Stimulated activated naive CD8-positive, alpha-beta T cell treated with anti-CD3 and anti-CD28 coated beads, Interleukin-15, amount 100 ng/mL, for 72 hours (primary cell): ENCODE results near the gene CCDC39.
"Not testable (repeated sequence)": the region's sequence is repeated elsewhere in the genome, so short reads cannot be mapped to it uniquely, and the experiment has no call there.

ENCODE experiments used
- ATAC-seq: fragments of 150-1000 bp; cut with Tn5 transposase; 2 replicates; pipeline ENCODE4 v1.10.0; 2021; ENCODE audit warnings: mild to moderate bottlenecking, moderate library complexity
- DNase-seq, 2 donors: peaks; one replicate each; pipeline ENCODE4 v3.0.0; 2021 to 2022
- H3K27ac Mint-ChIP-seq, 2 donors: one replicate each; pipeline ENCODE4 v1.8.0; 2022; ENCODE audit warnings: mild to moderate bottlenecking in 2 of 2, mixed read lengths in 2 of 2, moderate library complexity in 2 of 2
- H3K27me3 Mint-ChIP-seq: one replicate; pipeline ENCODE4 v1.8.0; 2022; ENCODE audit warnings: mixed read lengths
- H3K4me1 Mint-ChIP-seq: one replicate; pipeline ENCODE4 v1.8.0; 2022; ENCODE audit warnings: mild to moderate bottlenecking, mixed read lengths
- H3K4me3 Mint-ChIP-seq, 2 donors: one replicate each; pipeline ENCODE4 v1.8.0; 2022; ENCODE audit warnings: mild to moderate bottlenecking in 2 of 2, mixed read lengths in 2 of 2, moderate library complexity in 1 of 2
- H3K9me3 Mint-ChIP-seq, 2 donors: one replicate each; pipeline ENCODE4 v1.8.0; 2022; ENCODE audit warnings: mixed read lengths in 2 of 2

CCDC39 gene

DNA sequence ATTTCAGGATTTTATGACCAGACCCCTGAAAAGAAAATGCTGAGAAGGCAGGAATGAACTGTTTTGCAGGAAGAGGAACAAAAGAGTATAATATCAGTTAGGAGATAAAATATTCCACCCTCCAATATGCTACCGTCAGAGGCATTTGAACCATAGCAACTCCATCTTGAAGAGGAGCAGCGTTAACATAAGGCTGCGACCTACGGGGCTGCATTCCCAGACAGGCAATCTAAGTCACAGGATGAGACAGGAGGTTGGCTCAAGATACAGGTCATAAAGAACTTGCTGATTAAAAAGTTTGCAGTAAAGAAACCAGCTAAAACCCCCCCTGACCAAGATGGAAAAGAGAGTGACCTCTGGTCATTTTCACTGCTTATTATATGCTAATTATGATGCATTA, 22.9 kb downstream of the CCDC39 start:
- Mint-ChIP-seq H3K4me1 (no peaks in the 10 kb centered on the region), H3K27ac (no peak overlapping the region), H3K4me3 (no peak overlapping the region), H3K27me3 (peaks cover 32% of the 10 kb centered on the region), H3K9me3 (no peaks in the 10 kb centered on the region)
- no peak for ATAC-seq
- no peak for DNase-seq

DNA sequence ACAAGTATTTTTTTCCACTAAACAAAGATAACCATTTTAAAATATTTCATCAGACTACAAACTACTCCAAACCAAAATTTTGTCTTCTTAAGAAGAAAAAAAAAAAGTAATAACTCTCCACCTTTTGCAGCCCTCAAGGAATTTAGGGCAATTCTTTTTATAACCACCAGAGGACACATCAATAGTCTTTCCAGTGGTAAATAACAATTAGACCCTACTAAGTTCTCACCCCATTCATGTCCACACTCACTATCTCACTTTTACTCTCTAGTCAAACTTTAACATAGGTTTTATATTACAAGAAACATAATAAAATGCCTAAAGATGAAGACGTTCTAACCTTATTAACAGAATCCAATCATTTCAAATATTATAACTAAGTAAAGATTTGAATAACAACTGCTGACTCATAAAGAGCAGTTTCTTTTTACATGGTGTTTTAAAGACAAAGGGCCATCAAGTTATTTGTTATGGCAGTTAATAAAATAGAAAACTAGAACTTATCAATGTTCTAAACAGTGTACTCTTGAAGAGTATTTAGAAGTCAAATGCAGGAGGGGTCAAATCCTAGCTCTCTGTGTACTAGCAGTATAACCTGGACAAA, 33.0 kb downstream of the CCDC39 start:
- no peaks in the 10 kb centered on the region for H3K4me1 Mint-ChIP-seq
- ATAC-seq (no peak), DNase-seq (no peak)
- H3K4me3 Mint-ChIP-seq: no peak overlapping the region
- no peaks in the 10 kb centered on the region for H3K9me3 Mint-ChIP-seq
- H3K27ac Mint-ChIP-seq: no peak overlapping the region
- peaks cover 36% of the 10 kb centered on the region for H3K27me3 Mint-ChIP-seq

DNA sequence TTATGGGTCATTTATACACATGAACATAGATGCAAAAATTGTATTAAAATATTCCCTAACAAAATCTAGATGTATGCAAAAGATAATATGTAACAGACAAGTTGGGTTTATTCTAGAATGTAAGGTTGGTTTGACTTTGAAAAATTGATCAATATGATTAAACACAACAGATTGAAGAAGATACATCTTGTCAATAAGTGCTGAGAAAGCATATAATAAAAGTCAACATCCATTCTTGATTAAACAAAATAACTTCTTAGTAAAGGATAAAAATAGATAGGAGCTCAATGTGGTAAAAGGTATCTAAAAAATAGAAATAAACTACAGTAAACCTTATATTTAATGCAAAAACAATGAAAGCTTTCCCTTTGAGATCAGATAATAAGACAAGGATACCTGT, 38.3 kb downstream of the CCDC39 start:
- ATAC-seq: no peak
- no peaks in the 10 kb centered on the region for H3K9me3 Mint-ChIP-seq
- no peak overlapping the region for H3K4me3 Mint-ChIP-seq
- H3K27ac Mint-ChIP-seq: no peak overlapping the region
- no peak for DNase-seq
- H3K4me1 Mint-ChIP-seq: no peaks in the 10 kb centered on the region
- peaks cover 24% of the 10 kb centered on the region for H3K27me3 Mint-ChIP-seq

DNA sequence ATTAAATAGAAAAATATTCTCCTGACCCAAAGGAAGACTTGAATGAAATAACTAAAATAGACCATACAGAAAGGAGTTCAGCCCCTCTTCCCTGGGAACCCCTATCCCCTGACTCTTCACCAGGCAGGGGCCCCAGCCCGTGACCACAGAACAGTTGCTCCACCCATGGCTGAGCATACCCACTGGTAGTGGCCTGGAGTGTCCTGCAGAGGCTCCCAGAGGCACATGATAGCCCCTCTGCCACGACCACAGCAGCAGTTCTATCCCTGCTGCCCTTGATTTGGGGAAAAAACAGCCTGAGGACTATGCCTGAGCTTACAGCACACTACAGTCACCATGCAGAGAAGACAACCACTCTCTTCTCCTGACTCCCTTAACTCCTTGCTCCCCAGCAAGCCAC, 45.6 kb downstream of the CCDC39 start:
- Mint-ChIP-seq H3K27me3 (peaks cover 41% of the 10 kb centered on the region), H3K9me3 (no peaks in the 10 kb centered on the region), H3K4me3 (no peak overlapping the region), H3K4me1 (peaks cover 6% of the 10 kb centered on the region), H3K27ac (no peak overlapping the region)
- ATAC-seq (peak; percentile 50), DNase-seq (no peak)

DNA sequence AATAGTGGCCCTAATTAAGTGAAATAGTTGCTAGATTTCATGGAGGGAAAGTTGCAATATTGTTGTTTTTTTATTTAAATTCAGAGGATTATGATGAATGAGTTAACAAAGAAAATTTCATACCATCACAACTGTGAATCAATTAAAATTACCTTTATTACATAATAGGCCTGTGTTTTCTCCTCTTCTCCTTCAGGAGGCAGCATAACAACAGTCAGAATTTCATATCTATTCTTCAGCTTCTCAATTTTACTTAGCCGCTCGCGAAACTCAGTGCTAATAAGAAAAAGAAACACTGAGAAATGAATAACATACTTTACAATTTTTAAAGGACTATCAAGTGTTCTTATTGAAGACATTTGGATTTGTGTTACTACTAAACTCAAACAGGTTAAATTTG, 48.0 kb downstream of the CCDC39 start:
- H3K9me3 Mint-ChIP-seq: no peaks in the 10 kb centered on the region
- no peak overlapping the region for H3K4me3 Mint-ChIP-seq
- H3K27ac Mint-ChIP-seq: no peak overlapping the region
- DNase-seq (no peak), ATAC-seq (no peak)
- H3K4me1 Mint-ChIP-seq: peaks cover 11% of the 10 kb centered on the region
- H3K27me3 Mint-ChIP-seq: peaks cover 38% of the 10 kb centered on the region

DNA sequence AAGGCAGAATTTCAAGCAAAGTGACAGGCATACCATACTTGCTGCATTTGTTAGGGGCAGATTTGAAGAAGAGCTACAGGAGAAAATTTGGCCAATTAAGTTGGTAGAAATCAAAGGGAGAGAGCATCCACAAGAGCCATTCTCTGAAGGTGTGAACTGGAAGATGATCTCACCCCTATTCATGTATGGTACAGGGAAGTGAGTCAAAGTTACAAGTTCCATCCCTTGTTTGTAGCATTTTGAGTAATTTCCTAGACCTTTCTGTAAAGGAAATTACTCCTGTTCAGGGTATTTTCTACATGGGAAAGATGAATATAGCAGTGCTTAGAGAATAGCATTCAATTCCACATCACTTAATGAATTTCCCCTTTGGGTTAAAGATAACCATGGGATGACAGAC, 48.9 kb downstream of the CCDC39 start:
- no peak overlapping the region for H3K4me3 Mint-ChIP-seq
- H3K9me3 Mint-ChIP-seq: peaks cover 3 to 6% of the 10 kb centered on the region in 2 donors
- peaks cover 17% of the 10 kb centered on the region for H3K4me1 Mint-ChIP-seq
- no peak overlapping the region for H3K27ac Mint-ChIP-seq
- DNase-seq (no peak), ATAC-seq (peak; percentile 81)
- peaks cover 29% of the 10 kb centered on the region for H3K27me3 Mint-ChIP-seq

DNA sequence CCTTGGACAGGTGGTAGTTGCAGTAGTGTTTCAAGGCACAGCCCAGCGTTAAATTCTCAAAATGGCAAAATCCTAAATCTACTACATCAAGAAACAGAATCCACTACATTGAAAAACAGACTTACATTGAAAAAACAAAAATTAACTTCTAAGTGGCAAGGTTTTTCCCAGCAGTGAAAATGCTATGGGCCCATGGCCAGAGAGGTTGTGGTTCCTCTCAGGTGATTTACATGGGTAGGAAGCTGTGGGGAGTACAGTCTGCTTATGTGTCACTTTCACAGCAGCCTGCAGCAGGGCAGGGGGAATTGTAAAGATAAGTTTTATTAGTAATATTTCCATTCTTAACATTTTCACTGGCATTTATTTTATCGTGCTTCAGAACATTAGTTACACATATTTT, 52.4 kb downstream of the CCDC39 start:
- H3K27me3 Mint-ChIP-seq: no peaks in the 10 kb centered on the region
- peak; percentile 78 for ATAC-seq
- H3K4me3 Mint-ChIP-seq: no peak overlapping the region
- H3K4me1 Mint-ChIP-seq: peaks cover 32% of the 10 kb centered on the region
- H3K9me3 Mint-ChIP-seq: peaks cover 14 to 20% of the 10 kb centered on the region in 2 donors
- DNase-seq: no peak
- H3K27ac Mint-ChIP-seq: no peak overlapping the region

DNA sequence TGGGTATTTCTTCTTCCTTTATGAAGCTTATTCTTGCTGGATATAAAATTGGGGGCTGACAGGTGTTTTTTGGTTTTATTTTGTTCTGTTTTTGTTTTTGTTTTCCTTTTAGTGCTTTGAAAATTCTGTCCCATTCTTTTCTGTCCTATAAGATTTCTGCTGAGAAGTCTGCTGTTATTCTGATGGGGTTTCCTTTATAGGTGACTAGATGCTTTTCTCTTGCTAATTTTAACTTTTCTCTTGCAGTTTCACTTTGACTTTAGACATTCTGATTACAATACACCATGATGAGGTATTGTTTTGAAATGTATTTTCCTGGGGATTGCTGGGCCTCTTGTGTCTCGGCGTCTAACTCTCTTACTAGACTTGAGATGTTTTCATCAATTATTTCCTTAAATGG, 54.6 kb downstream of the CCDC39 start:
- H3K4me3 Mint-ChIP-seq: no peak overlapping the region
- DNase-seq: no peak
- ATAC-seq: peak; percentile 56
- H3K27me3 Mint-ChIP-seq: no peaks in the 10 kb centered on the region
- H3K9me3 Mint-ChIP-seq: peaks cover 14 to 20% of the 10 kb centered on the region in 2 donors
- peak overlapping the region; percentile 36 for H3K27ac Mint-ChIP-seq
- H3K4me1 Mint-ChIP-seq: peaks cover 25% of the 10 kb centered on the region

DNA sequence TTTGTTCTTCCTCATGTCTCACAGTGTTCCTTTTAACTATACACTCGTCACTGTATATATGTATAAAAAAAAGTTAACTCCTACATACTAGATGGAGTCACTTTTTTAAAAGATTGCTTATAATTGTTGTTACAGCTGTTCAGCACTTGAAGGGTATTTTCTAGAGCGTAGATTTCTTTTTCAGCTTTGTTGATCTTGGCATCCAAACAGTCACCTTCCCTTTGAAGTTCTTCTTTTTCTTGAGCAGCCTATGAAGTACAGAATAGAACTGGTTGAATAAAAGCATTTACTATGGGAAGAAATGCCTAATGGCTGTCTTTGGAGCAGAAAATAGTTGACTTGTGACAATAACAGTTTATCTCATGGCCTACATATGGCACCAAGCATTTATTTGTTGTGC, 59.6 kb downstream of the CCDC39 start:
- Mint-ChIP-seq H3K4me1 (peaks cover 8% of the 10 kb centered on the region), H3K4me3 (no peak overlapping the region), H3K9me3 (peaks cover 7 to 11% of the 10 kb centered on the region in 2 donors), H3K27me3 (no peaks in the 10 kb centered on the region), H3K27ac (no peak overlapping the region)
- ATAC-seq (no peak), DNase-seq (no peak)

DNA sequence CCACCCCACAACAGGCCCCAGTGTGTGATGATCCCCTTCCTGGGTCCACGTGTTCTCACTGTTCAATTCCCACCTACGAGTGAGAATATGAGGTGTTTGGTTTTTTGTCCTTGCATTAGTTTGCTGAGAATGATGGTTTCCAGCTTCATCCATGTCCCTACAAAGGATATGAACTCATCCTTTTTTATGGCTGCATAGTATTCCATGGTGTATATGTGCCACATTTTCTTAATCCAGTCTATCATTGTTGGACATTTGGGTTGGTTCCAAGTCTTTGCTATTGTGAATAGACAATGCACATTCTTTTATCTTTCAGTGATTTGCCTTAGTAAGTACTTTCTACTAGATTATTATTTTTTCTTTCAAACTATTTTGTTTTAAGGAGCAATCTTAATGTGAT, 60.7 kb downstream of the CCDC39 start:
- H3K27ac Mint-ChIP-seq, H3K9me3 Mint-ChIP-seq, H3K4me3 Mint-ChIP-seq, H3K27me3 Mint-ChIP-seq, H3K4me1 Mint-ChIP-seq, DNase-seq, ATAC-seq: not testable (repeated sequence)

DNA sequence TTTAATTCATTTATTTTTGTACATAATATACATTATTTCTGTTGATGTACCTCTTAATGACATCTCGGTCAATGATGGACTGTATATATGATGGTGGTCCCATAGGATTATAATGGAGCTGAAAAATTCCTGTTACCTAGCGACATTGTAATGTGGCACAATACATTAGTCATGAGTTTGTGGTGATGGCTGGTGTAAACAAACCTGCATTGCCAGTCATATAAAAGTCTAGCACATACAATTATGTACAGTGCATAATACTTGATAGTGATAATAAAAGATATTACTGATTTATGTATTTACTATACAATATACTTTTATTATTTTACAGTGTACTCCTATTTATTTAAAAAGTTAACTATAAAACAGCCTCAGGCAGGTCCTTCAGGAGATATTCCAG, 62.2 kb downstream of the CCDC39 start:
- no peak for DNase-seq
- Mint-ChIP-seq H3K27ac (no peak overlapping the region), H3K4me1 (no peaks in the 10 kb centered on the region), H3K27me3 (no peaks in the 10 kb centered on the region), H3K4me3 (no peak overlapping the region), H3K9me3 (peaks cover 0 to under 1% of the 10 kb centered on the region in 2 donors)
- no peak for ATAC-seq

DNA sequence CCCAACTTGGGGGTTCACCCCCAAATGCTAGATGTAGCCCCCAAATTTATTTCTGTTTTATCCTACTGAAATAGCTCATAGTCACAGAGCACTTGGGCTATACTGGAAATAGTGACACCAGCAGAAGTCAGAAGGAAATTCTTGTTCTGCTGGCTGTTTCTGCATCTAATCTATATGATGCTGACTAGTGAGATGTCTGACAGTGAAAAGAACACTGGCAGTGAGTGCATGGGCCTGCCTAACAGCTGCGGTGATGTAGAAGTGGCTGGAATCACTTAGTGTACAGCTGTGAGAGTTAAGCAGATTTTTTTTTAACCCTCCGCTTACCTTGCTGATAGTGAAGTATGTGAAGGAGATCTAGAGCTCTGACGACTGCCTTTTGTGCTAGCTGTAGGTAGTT, 63.3 kb downstream of the CCDC39 start:
- ATAC-seq (no peak), DNase-seq (no peak)
- Mint-ChIP-seq H3K9me3 (no peaks in the 10 kb centered on the region), H3K4me3 (no peak overlapping the region), H3K27ac (no peak overlapping the region), H3K4me1 (no peaks in the 10 kb centered on the region), H3K27me3 (no peaks in the 10 kb centered on the region)

DNA sequence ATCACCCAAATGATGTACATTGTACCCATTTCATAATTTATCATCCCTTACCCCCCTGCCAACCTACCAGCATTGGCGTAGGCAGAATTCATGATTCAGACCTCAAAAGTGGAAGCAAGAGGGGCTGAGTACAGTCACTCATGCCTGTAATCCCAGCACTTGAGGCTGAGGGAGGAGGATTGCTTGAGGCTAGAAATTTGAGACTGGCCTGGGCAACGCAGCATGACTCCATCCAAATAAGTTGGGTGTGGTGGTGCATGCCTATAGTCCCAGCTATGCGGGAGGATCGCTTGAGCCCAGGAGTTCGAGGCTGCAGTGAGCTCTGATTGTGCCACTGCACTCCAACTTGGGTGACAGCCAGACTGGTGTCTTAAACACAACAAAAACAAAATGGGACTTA, 66.9 kb downstream of the CCDC39 start:
- Mint-ChIP-seq H3K9me3 (no peaks in the 10 kb centered on the region), H3K27ac (no peak overlapping the region), H3K4me3 (no peak overlapping the region), H3K27me3 (no peaks in the 10 kb centered on the region), H3K4me1 (no peaks in the 10 kb centered on the region)
- no peak for DNase-seq
- no peak for ATAC-seq

DNA sequence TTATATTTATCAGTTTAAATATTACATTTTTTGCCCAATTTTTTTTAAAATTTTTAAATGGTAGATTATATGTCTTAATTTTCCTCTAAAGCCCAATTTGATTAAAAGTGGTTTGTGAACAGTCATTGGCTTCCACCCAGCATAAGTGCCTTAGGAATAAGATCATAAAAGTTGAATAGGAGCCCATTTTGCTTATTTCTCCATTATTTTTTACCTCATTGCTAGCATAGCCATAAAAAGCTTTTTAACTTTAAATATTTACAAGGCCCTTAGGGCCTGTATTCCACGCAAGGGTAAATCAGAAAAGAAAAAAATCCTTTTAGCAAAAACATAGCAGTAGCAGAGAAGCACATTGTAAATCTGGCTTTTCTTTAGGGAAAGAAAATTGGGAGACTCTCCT, 68.3 kb downstream of the CCDC39 start:
- H3K4me1 Mint-ChIP-seq: no peaks in the 10 kb centered on the region
- DNase-seq: no peak
- H3K9me3 Mint-ChIP-seq: no peaks in the 10 kb centered on the region
- H3K27me3 Mint-ChIP-seq: no peaks in the 10 kb centered on the region
- ATAC-seq: no peak
- H3K4me3 Mint-ChIP-seq: no peak overlapping the region
- no peak overlapping the region for H3K27ac Mint-ChIP-seq

DNA sequence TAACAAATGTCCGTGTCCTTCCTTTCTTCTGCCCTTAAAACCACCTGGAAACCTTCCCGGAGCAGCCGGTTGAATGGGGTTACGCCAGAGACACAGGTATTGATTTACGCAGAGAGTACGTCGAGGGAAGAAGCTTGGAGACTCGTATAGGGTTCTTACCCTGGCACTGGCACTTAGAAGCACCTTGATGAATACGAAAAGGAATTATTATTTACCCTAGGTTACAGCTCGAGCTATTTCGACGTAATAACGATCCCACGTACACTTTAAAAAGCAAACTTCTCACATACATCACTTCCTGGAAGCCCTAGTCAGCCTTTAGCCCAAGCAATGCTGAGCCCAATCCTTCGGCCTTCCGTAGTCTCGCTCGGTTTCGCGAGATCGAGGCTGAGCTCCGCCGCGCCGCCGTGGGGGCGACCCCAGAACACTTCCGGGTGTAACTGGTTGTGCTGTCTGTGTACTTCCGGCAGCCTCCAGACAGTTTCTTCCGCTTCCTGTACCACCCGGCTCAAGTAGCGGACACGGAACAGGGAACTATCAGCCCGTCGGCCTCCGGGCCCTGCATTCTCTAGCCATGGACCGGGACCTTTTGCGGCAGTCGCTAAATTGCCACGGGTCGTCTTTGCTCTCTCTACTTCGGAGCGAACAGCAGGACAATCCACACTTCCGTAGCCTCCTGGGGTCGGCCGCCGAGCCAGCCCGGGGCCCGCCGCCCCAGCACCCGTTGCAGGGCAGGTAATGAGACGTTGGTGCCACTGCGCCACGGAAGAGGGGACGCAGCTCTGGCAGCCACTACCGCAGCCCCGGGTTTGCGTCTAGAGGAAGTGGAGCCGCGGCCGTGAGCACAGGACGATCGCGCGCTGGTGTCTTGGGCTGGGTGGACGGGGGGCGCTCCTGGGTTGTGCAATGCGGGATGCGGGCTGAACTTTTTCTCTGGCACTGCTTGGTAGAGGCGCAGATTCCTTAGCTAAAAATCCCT, 77.3 kb downstream of the CCDC39 start, which contains the start of gene TTC14:
TTC14 (plus strand) TSS at position 476 of the 979 bp plus-strand sequence; CDS start at position 575, 99 bp downstream.
- Mint-ChIP-seq H3K27me3 (peaks cover 22% of the 10 kb centered on the region), H3K4me1 (peaks cover 11% of the 10 kb centered on the region), H3K9me3 (no peaks in the 10 kb centered on the region), H3K4me3 (peak within 1 kb of the TSS; percentile 94 to 95), H3K27ac (peak within 1 kb of the TSS; percentile 95 to 98)
- DNase-seq: peak; percentile 92 to 97
- peak; percentile 97 for ATAC-seq

DNA sequence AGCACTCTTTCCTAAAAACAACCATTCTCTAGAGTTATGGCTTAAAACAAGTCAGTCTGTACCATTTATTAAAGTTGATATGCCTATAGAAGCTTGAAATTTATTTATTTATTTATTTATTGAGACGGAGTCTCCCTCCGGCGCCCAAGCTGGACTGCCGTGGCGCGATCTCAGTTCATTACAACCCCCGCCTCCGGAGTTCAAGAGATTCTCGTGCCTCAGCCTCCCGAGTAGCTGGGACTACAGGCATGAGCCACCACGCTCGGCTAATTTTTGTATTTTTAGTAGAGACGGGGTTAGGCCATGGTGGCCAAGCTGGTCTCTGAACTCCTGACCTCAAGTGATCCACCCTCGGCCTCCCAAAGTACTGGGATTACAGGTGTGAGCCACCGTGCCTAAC, 78.8 kb downstream of the CCDC39 start:
- peaks cover 11% of the 10 kb centered on the region for H3K4me1 Mint-ChIP-seq
- peaks cover 24% of the 10 kb centered on the region for H3K27me3 Mint-ChIP-seq
- DNase-seq (no peak), ATAC-seq (no peak)
- H3K4me3 Mint-ChIP-seq: peak overlapping the region; percentile 21 to 94
- H3K27ac Mint-ChIP-seq: no peak overlapping the region
- H3K9me3 Mint-ChIP-seq: no peaks in the 10 kb centered on the region
